SK-N-SH (cell line): Measurements from ENCODE around the gene VPS13C. TPM values are rescaled to one million over a fixed set of nuclear protein-coding genes. Genes with fewer than 3 reads are reported as not detected.

Experiments
- CTCF ChIA-PET: fragments of 300-600, 350-600 bp; formaldehyde crosslinking; extraction: SDS; loops from one replicate; lab custom pipeline; 2021; lab: Yijun Ruan, JAX
- POLR2A ChIA-PET: fragments of 350-600 bp; sonication (Branson Sonifier 250); formaldehyde crosslinking; extraction: SDS; loops from one replicate; lab custom pipeline; 2020; ENCODE audit warnings: antibody characterized with exemption, inconsistent platforms; lab: Yijun Ruan, JAX
- DNase-seq: peaks from one replicate; pipeline ENCODE4 v3.0.0; 2012
- H2AFZ ChIP-seq: fragments of 200-600 bp; sonication (generic); 2 replicates; pipeline ENCODE4 v1.8.1; 2016; ENCODE audit warnings: antibody characterized with exemption, mild to moderate bottlenecking, low read depth
- H3F3A ChIP-seq: fragments of 200-600 bp; sonication (generic); replicated peaks from 2 replicates; pipeline ENCODE3; 2016; ENCODE audit warnings: antibody characterized with exemption, mild to moderate bottlenecking; ENCODE audit not compliant: insufficient read depth
- H3K27ac ChIP-seq, 2 experiments: fragments of 200-500 bp in 1 of 2; fragments of 200-600 bp in 1 of 2; sonication (Bioruptor generic) in 1 of 2; sonication (generic), shearing (Covaris generic) in 1 of 2; 2 replicates each; pipeline versions ENCODE4 v1.5.1 to v1.6.1; 2014 to 2016; ENCODE audit warnings: low read depth in 2 of 2, inconsistent platforms in 1 of 2, low read length in 1 of 2, mild to moderate bottlenecking in 1 of 2, mixed read lengths in 1 of 2
- H3K27me3 ChIP-seq: fragments of 200-600 bp; sonication (generic), shearing (Covaris generic); 2 replicates; pipeline ENCODE4 v1.6.1; 2016; ENCODE audit warnings: mixed run types; ENCODE audit not compliant: insufficient read depth
- H3K36me3 ChIP-seq, 2 experiments: fragments of 200-500 bp in 1 of 2; fragments of 200-600 bp in 1 of 2; sonication (Bioruptor generic) in 1 of 2; sonication (generic) in 1 of 2; replicated peaks in 1 of 2; 2 replicates each; pipeline versions ENCODE3 to v1.5.1; 2014 to 2016; ENCODE audit warnings: low read length in 1 of 2, mild to moderate bottlenecking in 1 of 2; ENCODE audit not compliant: insufficient read depth in 2 of 2, control insufficient read depth in 1 of 2
- H3K4me1 ChIP-seq, 2 experiments: fragments of 200-500 bp in 1 of 2; fragments of 200-600 bp in 1 of 2; sonication (Bioruptor generic) in 1 of 2; sonication (generic), shearing (Covaris generic) in 1 of 2; 2 replicates each; pipeline versions ENCODE4 v1.5.1 to v1.6.1; 2014 to 2016; ENCODE audit warnings: low read depth in 1 of 2, low read length in 1 of 2, mixed run types in 1 of 2; ENCODE audit not compliant: insufficient read depth in 2 of 2, control insufficient read depth in 1 of 2
- H3K4me2 ChIP-seq: fragments of 200-600 bp; sonication (generic), shearing (Covaris generic); 2 replicates; pipeline ENCODE4 v1.6.1; 2017; ENCODE audit warnings: mixed run types
- H3K4me3 ChIP-seq, 2 experiments: fragments of 200-500 bp in 1 of 2; fragments of 200-600 bp in 1 of 2; sonication (Bioruptor generic) in 1 of 2; sonication (generic), shearing (Covaris generic) in 1 of 2; 2 replicates each; pipeline versions ENCODE4 v1.5.1 to v1.8.1; 2014 to 2016; ENCODE audit warnings: low read depth in 2 of 2, inconsistent platforms in 1 of 2, low read length in 1 of 2, mild to moderate bottlenecking in 1 of 2, mixed read lengths in 1 of 2, moderate library complexity in 1 of 2
- H3K79me2 ChIP-seq: fragments of 200-600 bp; sonication (generic); 2 replicates; pipeline ENCODE4 v1.8.1; 2017; ENCODE audit warnings: mild to moderate bottlenecking; ENCODE audit not compliant: insufficient read depth
- H3K9ac ChIP-seq: fragments of 200-600 bp; sonication (generic); 2 replicates; pipeline ENCODE4 v1.6.1; 2017; ENCODE audit warnings: mixed run types
- H3K9me2 ChIP-seq: fragments of 200-600 bp; sonication (generic); 2 replicates; pipeline ENCODE4 v1.6.1; 2017; ENCODE audit warnings: mixed run types
- H3K9me3 ChIP-seq: fragments of 200-600 bp; sonication (generic); 2 replicates; pipeline ENCODE4 v1.6.1; 2017; ENCODE audit warnings: mixed run types, mild to moderate bottlenecking, moderate library complexity
- H4K20me1 ChIP-seq: fragments of 200-600 bp; sonication (generic); 2 replicates; pipeline ENCODE4 v1.6.1; 2017; ENCODE audit warnings: mild to moderate bottlenecking, mixed run types; ENCODE audit not compliant: insufficient read depth
- CHD2 ChIP-seq: fragments of 150-350 bp; IDR thresholded peaks from 2 replicates; pipeline ENCODE4 v1.6.1; 2018; ENCODE audit warnings: low read length; ENCODE audit not compliant: partially characterized antibody
- ELF1 ChIP-seq: IDR thresholded peaks from 2 replicates; pipeline ENCODE4 v1.4.0; 2012
- GABPA ChIP-seq: IDR thresholded peaks from 2 replicates; pipeline ENCODE4 v1.4.0; 2012; ENCODE audit warnings: low read depth, mild to moderate bottlenecking
- MEF2A ChIP-seq: IDR thresholded peaks from 2 replicates; pipeline ENCODE4 v1.4.0; 2012; ENCODE audit warnings: low read depth, borderline replicate concordance
- MXI1 ChIP-seq: IDR thresholded peaks from 2 replicates; pipeline ENCODE4 v1.6.1; 2012; ENCODE audit warnings: mild to moderate bottlenecking, low read depth, low read length, improper control_type of control experiment
- RCOR1 ChIP-seq: fragments of 150-350 bp; IDR thresholded peaks from 2 replicates; pipeline ENCODE4 v1.6.1; 2017; ENCODE audit warnings: antibody characterized with exemption, low read length
- RFX5 ChIP-seq: IDR thresholded peaks from 2 replicates; pipeline ENCODE4 v1.6.1; 2012; ENCODE audit warnings: mild to moderate bottlenecking, improper control_type of control experiment, low read length
- SIN3A ChIP-seq: IDR thresholded peaks from 2 replicates; pipeline ENCODE4 v1.6.1; 2012; ENCODE audit warnings: low read depth, mild to moderate bottlenecking, low read length, moderate library complexity, borderline replicate concordance
- SMC3 ChIP-seq: IDR thresholded peaks from 2 replicates; pipeline ENCODE4 v1.6.1; 2012; ENCODE audit warnings: low read depth, low read length, improper control_type of control experiment
- TCF12 ChIP-seq: IDR thresholded peaks from 2 replicates; pipeline ENCODE4 v1.4.0; 2012
- TEAD4 ChIP-seq: IDR thresholded peaks from 2 replicates; pipeline ENCODE4 v1.4.0; 2012; ENCODE audit warnings: mild to moderate bottlenecking, borderline replicate concordance; ENCODE audit not compliant: insufficient read depth
- YY1 ChIP-seq: IDR thresholded peaks from 2 replicates; pipeline ENCODE4 v1.4.0; 2012; ENCODE audit warnings: low read depth, mild to moderate bottlenecking
- WGBS: methylation state at CpG from one replicate; pipeline ENCODE4 v1.1.6; 2017; ENCODE audit warnings: low lambda C conversion rate; 5-methylcytosine and 5-hydroxymethylcytosine counted together
- polyA plus RNA-seq, 3 experiments: library from polyadenylated mRNA; depleted of rRNA; stranded (reverse); fragments of >200 nt; gene quantifications; 2 replicates each; pipeline ENCODE4 v1.2.3, GENCODE V29; 2012
- TF ChIP-seq, protein P1 (sequence below): fragments of 200-600 bp; sonication (generic); IDR thresholded peaks from 2 replicates; pipeline ENCODE4 v1.6.1; 2017; ENCODE audit warnings: antibody characterized with exemption, mild to moderate bottlenecking, moderate library complexity
- TF ChIP-seq, protein P2 (sequence below): fragments of 150-350 bp; IDR thresholded peaks from 2 replicates; pipeline ENCODE4 v1.6.1; 2017; ENCODE audit warnings: antibody characterized with exemption, low read length, low read depth, borderline replicate concordance

Gene VPS13C
- polyA plus RNA-seq, 1 of the 3 experiments (the other 2 are of a cell fraction): 5.7 TPM

- H3K36me3 ChIP-seq: peaks cover 22 to 23% of the 10 kb centered on the region in 2 experiments
- ChIA-PET CTCF (interaction anchor here (3.9 kb wide), 1 partner anchor 22 kb away, joined by 13 read pairs; no protein-coding TSS in a partner anchor), POLR2A (no interaction called here)
- H3K9me3 ChIP-seq: no peaks in the 10 kb centered on the region
- no peaks in the 10 kb centered on the region for H4K20me1 ChIP-seq
- no peak overlapping the region for H3K4me3 ChIP-seq
- no peak overlapping the region for H2AFZ ChIP-seq
- no peaks in the 10 kb centered on the region for H3K4me1 ChIP-seq
- no peaks in the 10 kb centered on the region for H3K79me2 ChIP-seq
- no peak overlapping the region for H3K4me2 ChIP-seq
- DNase-seq: no peak
- H3K9ac ChIP-seq: no peak overlapping the region
- no peaks in the 10 kb centered on the region for H3K27me3 ChIP-seq
- 97% methylated on average over 8 of the region's 8 CpGs for WGBS
- H3K9me2 ChIP-seq: no peaks in the 10 kb centered on the region
- TF ChIP-seq MEF2A: no peak
- no peak overlapping the region for H3K27ac ChIP-seq
- peaks cover 4% of the 10 kb centered on the region for H3F3A ChIP-seq
These were observed 202.9 kb downstream of the VPS13C start for GRCh38 chr15:61857169-61857829.

DNA sequence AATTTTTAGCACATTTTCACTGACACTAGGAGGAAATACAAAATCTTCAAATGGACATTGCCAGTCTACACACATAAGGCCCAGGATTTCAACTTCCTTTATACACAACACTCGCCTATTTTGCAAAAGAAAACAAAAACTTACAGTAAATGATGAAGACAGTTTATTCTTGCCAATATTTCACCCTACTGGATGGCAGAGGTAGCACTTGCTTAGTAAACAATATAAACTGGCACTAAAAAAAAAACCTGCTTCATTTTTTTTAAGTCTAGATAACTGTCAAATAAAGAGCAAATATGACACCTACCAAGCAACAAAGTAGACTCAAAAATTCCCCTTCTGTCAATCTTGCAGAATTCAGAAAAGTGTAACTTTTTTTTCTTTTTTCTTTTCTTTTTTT, 204.0 kb downstream of the VPS13C start:
- Histone ChIP-seq H3K9ac (no peak overlapping the region), H3K79me2 (no peaks in the 10 kb centered on the region), H3K9me3 (no peaks in the 10 kb centered on the region), H3K36me3 (peaks cover 13 to 30% of the 10 kb centered on the region in 2 experiments), H3K4me2 (no peak overlapping the region), H4K20me1 (no peaks in the 10 kb centered on the region), H3K4me1 (no peaks in the 10 kb centered on the region), H2AFZ (no peak overlapping the region), H3K27ac (no peak overlapping the region), H3F3A (peaks cover 4% of the 10 kb centered on the region), H3K27me3 (no peaks in the 10 kb centered on the region), H3K4me3 (no peak overlapping the region), H3K9me2 (no peaks in the 10 kb centered on the region)
- no peak for DNase-seq
- ChIA-PET CTCF (interaction anchor here (0.6 to 3.9 kb wide), 2 partner anchors 21 to 330 kb away, joined by 3 to 13 read pairs; no protein-coding TSS in a partner anchor), POLR2A (no interaction called here)
- TF ChIP-seq, protein P1, sequence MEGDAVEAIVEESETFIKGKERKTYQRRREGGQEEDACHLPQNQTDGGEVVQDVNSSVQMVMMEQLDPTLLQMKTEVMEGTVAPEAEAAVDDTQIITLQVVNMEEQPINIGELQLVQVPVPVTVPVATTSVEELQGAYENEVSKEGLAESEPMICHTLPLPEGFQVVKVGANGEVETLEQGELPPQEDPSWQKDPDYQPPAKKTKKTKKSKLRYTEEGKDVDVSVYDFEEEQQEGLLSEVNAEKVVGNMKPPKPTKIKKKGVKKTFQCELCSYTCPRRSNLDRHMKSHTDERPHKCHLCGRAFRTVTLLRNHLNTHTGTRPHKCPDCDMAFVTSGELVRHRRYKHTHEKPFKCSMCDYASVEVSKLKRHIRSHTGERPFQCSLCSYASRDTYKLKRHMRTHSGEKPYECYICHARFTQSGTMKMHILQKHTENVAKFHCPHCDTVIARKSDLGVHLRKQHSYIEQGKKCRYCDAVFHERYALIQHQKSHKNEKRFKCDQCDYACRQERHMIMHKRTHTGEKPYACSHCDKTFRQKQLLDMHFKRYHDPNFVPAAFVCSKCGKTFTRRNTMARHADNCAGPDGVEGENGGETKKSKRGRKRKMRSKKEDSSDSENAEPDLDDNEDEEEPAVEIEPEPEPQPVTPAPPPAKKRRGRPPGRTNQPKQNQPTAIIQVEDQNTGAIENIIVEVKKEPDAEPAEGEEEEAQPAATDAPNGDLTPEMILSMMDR: peak; percentile 21; the same call in 1 of the 2 replicates
- no peak for TF ChIP-seq ELF1
- WGBS: 97% methylated on average over 1 of the region's 1 CpG

DNA sequence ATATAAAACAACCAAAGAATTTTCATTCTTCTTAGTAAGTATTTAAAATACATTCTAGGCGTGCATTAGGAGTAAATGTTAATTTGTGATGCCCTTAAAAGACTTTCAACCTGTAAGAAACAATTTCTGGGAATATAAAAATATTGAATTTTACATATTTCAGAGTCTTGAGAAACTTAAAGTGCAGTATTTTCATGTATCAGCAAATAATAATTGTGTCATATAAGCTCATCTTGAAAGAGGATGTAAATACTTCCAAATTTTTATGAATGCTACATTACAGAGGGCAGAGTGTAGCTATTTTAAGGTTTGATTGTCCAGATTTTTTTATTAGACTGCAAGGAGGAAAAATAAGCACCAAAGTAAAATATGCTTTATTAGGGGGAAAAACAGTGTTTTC, 207.1 kb downstream of the VPS13C start:
- 92% methylated on average over 1 of the region's 1 CpG for WGBS
- Histone ChIP-seq H3K9ac (no peak overlapping the region), H3K4me1 (no peaks in the 10 kb centered on the region), H3K9me3 (no peaks in the 10 kb centered on the region), H3K27me3 (no peaks in the 10 kb centered on the region), H3F3A (peaks cover 4% of the 10 kb centered on the region), H3K4me3 (no peak overlapping the region), H3K36me3 (peaks cover 20 to 30% of the 10 kb centered on the region in 2 experiments), H3K4me2 (no peak overlapping the region), H3K79me2 (no peaks in the 10 kb centered on the region), H4K20me1 (no peaks in the 10 kb centered on the region), H3K27ac (no peak overlapping the region), H2AFZ (no peak overlapping the region), H3K9me2 (no peaks in the 10 kb centered on the region)
- DNase-seq: no peak
- TF ChIP-seq YY1: no peak
- TF ChIP-seq CHD2: no peak
- no peak for TF ChIP-seq MEF2A
- no peak for TF ChIP-seq SIN3A
- TF ChIP-seq, protein P2, sequence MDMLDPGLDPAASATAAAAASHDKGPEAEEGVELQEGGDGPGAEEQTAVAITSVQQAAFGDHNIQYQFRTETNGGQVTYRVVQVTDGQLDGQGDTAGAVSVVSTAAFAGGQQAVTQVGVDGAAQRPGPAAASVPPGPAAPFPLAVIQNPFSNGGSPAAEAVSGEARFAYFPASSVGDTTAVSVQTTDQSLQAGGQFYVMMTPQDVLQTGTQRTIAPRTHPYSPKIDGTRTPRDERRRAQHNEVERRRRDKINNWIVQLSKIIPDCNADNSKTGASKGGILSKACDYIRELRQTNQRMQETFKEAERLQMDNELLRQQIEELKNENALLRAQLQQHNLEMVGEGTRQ: no peak
- no peak for TF ChIP-seq GABPA
- TF ChIP-seq SMC3: no peak
- TF ChIP-seq, protein P1: no peak
- no peak for TF ChIP-seq TEAD4
- no peak for TF ChIP-seq MXI1
- TF ChIP-seq TCF12: no peak
- TF ChIP-seq RFX5: no peak
- TF ChIP-seq RCOR1: no peak
- ChIA-PET CTCF (interaction anchor here (1.3 to 3.2 kb wide), 3 partner anchors 18 to 454 kb away, joined by 3 to 13 read pairs (median 7); no protein-coding TSS in a partner anchor), POLR2A (no interaction called here)
